IMR-90 (cell line): ENCODE results near the gene FFAR1. TPM values are rescaled to one million over a fixed set of nuclear protein-coding genes. Genes with fewer than 3 reads are reported as not detected.

ENCODE experiments used
- ATAC-seq: fragments of 200-7000 bp; cut with Tn5 transposase; 2 replicates; pipeline ENCODE4 v1.9.1; 2020; ENCODE audit warnings: low read depth, mild to moderate bottlenecking, moderate library complexity
- BruUV-seq: library from RNA; stranded (reverse); fragments of 400-500 nt; replicated peaks from 2 replicates; lab custom pipeline; 2021; lab: Mats Ljungman, UMichigan
- CTCF ChIA-PET: fragments of 300-600 bp; formaldehyde crosslinking; extraction: SDS; loops from one replicate; lab custom pipeline; 2021; ENCODE audit warnings: antibody characterized with exemption; lab: Yijun Ruan, JAX
- POLR2A ChIA-PET: fragments of 300-600 bp; sonication (Branson Sonifier 250); formaldehyde crosslinking; loops from one replicate; lab custom pipeline; 2022; ENCODE audit warnings: antibody characterized with exemption; ENCODE audit not compliant: unreplicated experiment; lab: Charles Lee
- DNase-seq: peaks from one replicate; pipeline ENCODE4 v3.0.0; 2013
- H2AFZ ChIP-seq: replicated peaks from 2 replicates; pipeline ENCODE3; 2013; ENCODE audit warnings: low read length, mild to moderate bottlenecking; ENCODE audit not compliant: poor library complexity
- H2AK5ac ChIP-seq: 2 replicates; pipeline ENCODE4 v1.6.1; 2013; ENCODE audit warnings: low read depth, low read length, inconsistent platforms
- H2AK9ac ChIP-seq: replicated peaks from 2 replicates; pipeline ENCODE3; 2013; ENCODE audit warnings: mild to moderate bottlenecking, low read depth, low read length, moderate library complexity; ENCODE audit not compliant: poor library complexity
- H2BK120ac ChIP-seq: 2 replicates; pipeline ENCODE4 v1.6.1; 2013; ENCODE audit warnings: low read depth, low read length, inconsistent platforms
- H2BK15ac ChIP-seq: 3 replicates; pipeline ENCODE4 v1.6.1; 2013; ENCODE audit warnings: low read depth, low read length, inconsistent platforms
- H2BK20ac ChIP-seq: 2 replicates; pipeline ENCODE4 v1.6.1; 2013; ENCODE audit warnings: low read depth, mild to moderate bottlenecking, inconsistent platforms, low read length, moderate library complexity
- H2BK5ac ChIP-seq: 2 replicates; pipeline ENCODE4 v1.6.1; 2013; ENCODE audit warnings: mild to moderate bottlenecking, low read depth, low read length, inconsistent platforms; ENCODE audit not compliant: poor library complexity, severe bottlenecking
- H3K14ac ChIP-seq: replicated peaks from 2 replicates; pipeline ENCODE4 v1.6.1; 2013; ENCODE audit warnings: low read depth, low read length, inconsistent platforms
- H3K18ac ChIP-seq: 2 replicates; pipeline ENCODE4 v1.6.1; 2013; ENCODE audit warnings: low read depth, low read length, control low read depth
- H3K23ac ChIP-seq: 2 replicates; pipeline ENCODE4 v1.6.1; 2013; ENCODE audit warnings: low read depth, low read length, inconsistent platforms
- H3K27ac ChIP-seq: 2 replicates; pipeline ENCODE4 v1.5.1; 2013; ENCODE audit warnings: mild to moderate bottlenecking, control low read depth, low read length; ENCODE audit not compliant: insufficient read depth
- H3K27me3 ChIP-seq: 2 replicates; pipeline ENCODE4 v1.6.1; 2013; ENCODE audit warnings: low read length; ENCODE audit not compliant: control insufficient read depth, insufficient read depth
- H3K36me3 ChIP-seq: 2 replicates; pipeline ENCODE4 v1.6.1; 2013; ENCODE audit warnings: low read length, mixed read lengths; ENCODE audit not compliant: control insufficient read depth, insufficient read depth
- H3K4ac ChIP-seq: 2 replicates; pipeline ENCODE4 v1.6.1; 2013; ENCODE audit warnings: low read depth, low read length, inconsistent platforms
- H3K4me1 ChIP-seq: 2 replicates; pipeline ENCODE4 v1.6.1; 2013; ENCODE audit warnings: low read length, mixed read lengths; ENCODE audit not compliant: control insufficient read depth, insufficient read depth
- H3K4me2 ChIP-seq: 2 replicates; pipeline ENCODE4 v1.6.1; 2013; ENCODE audit warnings: low read depth, mild to moderate bottlenecking, control low read depth, low read length, moderate library complexity
- H3K4me3 ChIP-seq: 2 replicates; pipeline ENCODE4 v1.5.1; 2013; ENCODE audit warnings: low read depth, mild to moderate bottlenecking, control low read depth, low read length, moderate library complexity; ENCODE audit not compliant: insufficient read depth
- H3K56ac ChIP-seq: 2 replicates; pipeline ENCODE4 v1.6.1; 2013; ENCODE audit warnings: low read length, inconsistent platforms; ENCODE audit not compliant: insufficient read depth; ENCODE audit errors: extremely low read depth
- H3K79me1 ChIP-seq, 2 experiments: 2 replicates each; pipeline ENCODE4 v1.6.1; 2013; ENCODE audit warnings: low read length in 2 of 2, inconsistent platforms in 1 of 2, low read depth in 1 of 2
- H3K9ac ChIP-seq: 2 replicates; pipeline ENCODE4 v1.6.1; 2013; ENCODE audit warnings: low read depth, low read length, control low read depth
- H3K9me1 ChIP-seq: 2 replicates; pipeline ENCODE4 v1.6.1; 2013; ENCODE audit warnings: low read length, inconsistent platforms; ENCODE audit not compliant: insufficient read depth
- H3K9me3 ChIP-seq: 2 replicates; pipeline ENCODE4 v1.6.1; 2013; ENCODE audit warnings: low read length; ENCODE audit not compliant: control insufficient read depth, insufficient read depth
- H4K20me1 ChIP-seq: 2 replicates; pipeline ENCODE4 v1.6.1; 2013; ENCODE audit warnings: low read length, inconsistent platforms; ENCODE audit not compliant: insufficient read depth
- H4K5ac ChIP-seq: 2 replicates; pipeline ENCODE4 v1.6.1; 2013; ENCODE audit warnings: mild to moderate bottlenecking, low read depth, low read length, control low read depth
- H4K8ac ChIP-seq, 2 experiments: 2 replicates each; pipeline ENCODE4 v1.6.1; 2013; ENCODE audit warnings: low read depth in 2 of 2, low read length in 2 of 2, control low read depth in 1 of 2, inconsistent platforms in 1 of 2
- H4K91ac ChIP-seq: 2 replicates; pipeline ENCODE4 v1.6.1; 2013; ENCODE audit warnings: low read depth, low read length, inconsistent platforms; ENCODE audit not compliant: insufficient read depth
- BHLHE40 ChIP-seq: fragments of 150-350 bp; IDR thresholded peaks from 2 replicates; pipeline ENCODE4 v1.6.1; 2016; ENCODE audit warnings: mild to moderate bottlenecking, low read depth, low read length
- CEBPB ChIP-seq: IDR thresholded peaks from 2 replicates; pipeline ENCODE4 v1.6.1; 2012; ENCODE audit warnings: low read depth, low read length, improper control_type of control experiment
- CHD1 ChIP-seq: IDR thresholded peaks from 2 replicates; pipeline ENCODE4 v1.6.1; 2012; ENCODE audit warnings: low read depth, low read length, improper control_type of control experiment
- FOS ChIP-seq: fragments of 150-350 bp; IDR thresholded peaks from 2 replicates; pipeline ENCODE4 v1.6.1; 2016; ENCODE audit warnings: low read depth, low read length
- MAFK ChIP-seq: IDR thresholded peaks from 2 replicates; pipeline ENCODE4 v1.6.1; 2012; ENCODE audit warnings: low read depth, low read length, improper control_type of control experiment
- MAZ ChIP-seq: IDR thresholded peaks from 2 replicates; pipeline ENCODE4 v1.6.1; 2012; ENCODE audit warnings: low read depth, mild to moderate bottlenecking, low read length, improper control_type of control experiment, moderate library complexity, borderline replicate concordance
- MXI1 ChIP-seq: IDR thresholded peaks from 2 replicates; pipeline ENCODE4 v1.6.1; 2012; ENCODE audit warnings: low read depth, mild to moderate bottlenecking, low read length, moderate library complexity, borderline replicate concordance
- NFE2L2 ChIP-seq: fragments of 150-350 bp; IDR thresholded peaks from 2 replicates; pipeline ENCODE4 v1.6.1; 2016; ENCODE audit warnings: low read depth, mild to moderate bottlenecking, low read length
- POLR2A ChIP-seq: IDR thresholded peaks from 2 replicates; pipeline ENCODE4 v1.6.1; 2012; ENCODE audit warnings: mild to moderate bottlenecking, low read depth, low read length
- RAD21 ChIP-seq: IDR thresholded peaks from 2 replicates; pipeline ENCODE4 v1.6.1; 2012; ENCODE audit warnings: low read length, improper control_type of control experiment
- RCOR1 ChIP-seq: IDR thresholded peaks from 2 replicates; pipeline ENCODE4 v1.6.1; 2012; ENCODE audit warnings: mild to moderate bottlenecking, low read length, improper control_type of control experiment; ENCODE audit not compliant: insufficient replicate concordance
- RFX5 ChIP-seq: IDR thresholded peaks from 2 replicates; pipeline ENCODE4 v1.8.0; 2012; ENCODE audit warnings: low read depth, mild to moderate bottlenecking, low read length, moderate library complexity
- SMC3 ChIP-seq: fragments of 150-350 bp; IDR thresholded peaks from 2 replicates; pipeline ENCODE4 v1.6.1; 2016; ENCODE audit warnings: low read depth, mild to moderate bottlenecking, antibody characterized with exemption, low read length, moderate library complexity
- WGBS, 2 experiments: methylation state at CpG; one replicate each; pipeline versions ENCODE4 v1.1.5 to v1.1.7; 2013; ENCODE audit warnings: missing lambda C conversion rate in 2 of 2; ENCODE audit not compliant: insufficient read length in 1 of 2; ENCODE audit errors: extremely low coverage in 2 of 2; 5-methylcytosine and 5-hydroxymethylcytosine counted together
- dilution Hi-C: fragments of 300-500 bp; cut with HindIII; formaldehyde crosslinking; loops from one replicate; pipeline ENCODE4 v1.14.3; 2018; ENCODE audit warnings: low sequenced_read_pairs; ENCODE audit not compliant: unreplicated experiment
- in situ Hi-C: fragments of 300-500 bp; cut with MboI; formaldehyde crosslinking; loops from 3 replicates; pipeline ENCODE4 v1.14.3; 2019; ENCODE audit warnings: low sequenced_read_pairs, inconsistent platforms, mixed read lengths
- intact Hi-C: fragments of 100-400 bp; cut with micrococcal nuclease; formaldehyde crosslinking; loops from 2 replicates; pipeline ENCODE4 v1.10.0; 2022
- polyA plus RNA-seq, 3 experiments: library from polyadenylated mRNA; depleted of rRNA; stranded (reverse); fragments of >200 nt; gene quantifications; 2 replicates each; pipeline ENCODE4 v1.2.3, GENCODE V29; 2012; ENCODE audit warnings: low replicate concordance in 1 of 3
- total RNA-seq: library from RNA; depleted of rRNA; stranded (reverse); fragments of >200 nt; gene quantifications from 2 replicates; pipeline ENCODE4 v1.2.3, GENCODE V29; 2012
- TF ChIP-seq, protein P1 (sequence below): conservative IDR thresholded peaks from 2 replicates; pipeline ENCODE4 v1.5.1; 2012; ENCODE audit warnings: mild to moderate bottlenecking, low read depth, low read length, improper control_type of control experiment
- TF ChIP-seq, protein P2 (sequence below): fragments of 150-350 bp; IDR thresholded peaks from 2 replicates; pipeline ENCODE4 v1.6.1; 2016; ENCODE audit warnings: low read depth, mild to moderate bottlenecking, low read length, moderate library complexity, borderline replicate concordance
- TF ChIP-seq, protein P3 (sequence below): fragments of 150-350 bp; IDR thresholded peaks from 2 replicates; pipeline ENCODE4 v1.6.1; 2017; ENCODE audit warnings: mild to moderate bottlenecking, antibody characterized with exemption, low read length, low read depth

Gene FFAR1
- total and polyA plus RNA-seq, 2 of the 4 experiments (the other 2 are of a cell fraction) = not detected

DNA sequence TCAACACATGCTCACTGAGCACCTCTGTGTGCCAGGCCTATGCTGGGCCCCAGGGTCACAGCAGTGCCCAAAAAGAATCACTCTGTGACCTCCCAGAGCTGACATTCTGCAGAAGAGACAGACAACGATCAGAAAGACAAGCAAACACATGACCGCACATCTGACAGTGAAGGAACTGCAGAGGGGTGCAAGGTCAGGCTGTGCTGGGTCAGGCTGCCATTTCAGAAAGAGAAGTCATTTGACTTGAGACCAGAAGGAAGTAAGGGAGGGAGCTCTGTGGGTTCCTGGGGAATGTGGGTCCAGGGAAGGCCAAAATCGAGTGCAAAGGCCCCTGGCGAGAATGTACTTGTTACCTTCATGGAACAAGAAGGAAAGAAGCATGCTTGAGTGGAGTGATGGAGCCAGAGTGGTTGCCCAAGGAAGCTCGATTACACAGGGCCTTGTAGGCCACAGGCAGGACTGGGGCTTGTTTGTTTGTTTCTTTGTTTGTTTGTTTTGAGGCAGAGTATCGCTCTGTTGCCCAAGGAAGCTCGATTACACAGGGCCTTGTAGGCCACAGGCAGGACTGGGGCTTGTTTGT is 30.1 kb upstream of the FFAR1 start:
- no peaks in the 10 kb centered on the region; the same call in 1 of the 2 replicates for H3K27me3 ChIP-seq
- H4K5ac ChIP-seq = no peak overlapping the region
- no TSS peak for BruUV-seq
- POLR2A ChIA-PET = no interaction called here
- H4K20me1 ChIP-seq = no peaks in the 10 kb centered on the region
- ATAC-seq (no peak), DNase-seq (no peak)
- 68% methylated on average over 3 of the region's 7 CpGs; no CpG with 5 or more reads in 1 of the 2 experiments for whole genome bisulfite sequencing, 2 experiments
- intact Hi-C loops (no loop called here), dilution Hi-C loops (no loop called here), in situ Hi-C loops (no loop called here)
- H3K9me1 ChIP-seq = 0 out of 2 replicates have a peak, but pooled peaks cover 5% of the 10 kb centered on the region
- no peak overlapping the region for H3K4me3 ChIP-seq
- H3K27ac ChIP-seq = no peak overlapping the region
- H2AK5ac ChIP-seq = no peak overlapping the region
- H3K56ac ChIP-seq = no peak overlapping the region
- no peak overlapping the region for H4K8ac ChIP-seq
- no peak overlapping the region for H2BK120ac ChIP-seq
- no peak overlapping the region for H2BK20ac ChIP-seq
- H3K9me3 ChIP-seq = peaks cover 4% of the 10 kb centered on the region
- H3K4me2 ChIP-seq = no peak overlapping the region
- no peak overlapping the region for H2BK15ac ChIP-seq
- no peak overlapping the region for H3K14ac ChIP-seq
- no peak overlapping the region for H2AFZ ChIP-seq
- peaks cover 5% of the 10 kb centered on the region for H3K4me1 ChIP-seq
- H2AK9ac ChIP-seq = no peak overlapping the region
- no peak overlapping the region for H2BK5ac ChIP-seq
- no peak overlapping the region for H3K4ac ChIP-seq
- H4K91ac ChIP-seq = no peak overlapping the region
- no peak for TF ChIP-seq CHD1
- no peak for TF ChIP-seq RFX5
- TF ChIP-seq SMC3 = no peak
- TF ChIP-seq BHLHE40 = no peak
- TF ChIP-seq, protein P1, sequence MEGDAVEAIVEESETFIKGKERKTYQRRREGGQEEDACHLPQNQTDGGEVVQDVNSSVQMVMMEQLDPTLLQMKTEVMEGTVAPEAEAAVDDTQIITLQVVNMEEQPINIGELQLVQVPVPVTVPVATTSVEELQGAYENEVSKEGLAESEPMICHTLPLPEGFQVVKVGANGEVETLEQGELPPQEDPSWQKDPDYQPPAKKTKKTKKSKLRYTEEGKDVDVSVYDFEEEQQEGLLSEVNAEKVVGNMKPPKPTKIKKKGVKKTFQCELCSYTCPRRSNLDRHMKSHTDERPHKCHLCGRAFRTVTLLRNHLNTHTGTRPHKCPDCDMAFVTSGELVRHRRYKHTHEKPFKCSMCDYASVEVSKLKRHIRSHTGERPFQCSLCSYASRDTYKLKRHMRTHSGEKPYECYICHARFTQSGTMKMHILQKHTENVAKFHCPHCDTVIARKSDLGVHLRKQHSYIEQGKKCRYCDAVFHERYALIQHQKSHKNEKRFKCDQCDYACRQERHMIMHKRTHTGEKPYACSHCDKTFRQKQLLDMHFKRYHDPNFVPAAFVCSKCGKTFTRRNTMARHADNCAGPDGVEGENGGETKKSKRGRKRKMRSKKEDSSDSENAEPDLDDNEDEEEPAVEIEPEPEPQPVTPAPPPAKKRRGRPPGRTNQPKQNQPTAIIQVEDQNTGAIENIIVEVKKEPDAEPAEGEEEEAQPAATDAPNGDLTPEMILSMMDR = no peak
- TF ChIP-seq MAFK = no peak
- TF ChIP-seq RAD21 = no peak
- no peak for TF ChIP-seq MXI1
- no peak for TF ChIP-seq MAZ
- no peak for TF ChIP-seq FOS
- TF ChIP-seq CEBPB = no peak
- TF ChIP-seq NFE2L2 = no peak
- TF ChIP-seq, protein P2, sequence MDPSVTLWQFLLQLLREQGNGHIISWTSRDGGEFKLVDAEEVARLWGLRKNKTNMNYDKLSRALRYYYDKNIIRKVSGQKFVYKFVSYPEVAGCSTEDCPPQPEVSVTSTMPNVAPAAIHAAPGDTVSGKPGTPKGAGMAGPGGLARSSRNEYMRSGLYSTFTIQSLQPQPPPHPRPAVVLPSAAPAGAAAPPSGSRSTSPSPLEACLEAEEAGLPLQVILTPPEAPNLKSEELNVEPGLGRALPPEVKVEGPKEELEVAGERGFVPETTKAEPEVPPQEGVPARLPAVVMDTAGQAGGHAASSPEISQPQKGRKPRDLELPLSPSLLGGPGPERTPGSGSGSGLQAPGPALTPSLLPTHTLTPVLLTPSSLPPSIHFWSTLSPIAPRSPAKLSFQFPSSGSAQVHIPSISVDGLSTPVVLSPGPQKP = no peak
- TF ChIP-seq RCOR1 = no peak
- no peak for TF ChIP-seq POLR2A
- TF ChIP-seq, protein P3, sequence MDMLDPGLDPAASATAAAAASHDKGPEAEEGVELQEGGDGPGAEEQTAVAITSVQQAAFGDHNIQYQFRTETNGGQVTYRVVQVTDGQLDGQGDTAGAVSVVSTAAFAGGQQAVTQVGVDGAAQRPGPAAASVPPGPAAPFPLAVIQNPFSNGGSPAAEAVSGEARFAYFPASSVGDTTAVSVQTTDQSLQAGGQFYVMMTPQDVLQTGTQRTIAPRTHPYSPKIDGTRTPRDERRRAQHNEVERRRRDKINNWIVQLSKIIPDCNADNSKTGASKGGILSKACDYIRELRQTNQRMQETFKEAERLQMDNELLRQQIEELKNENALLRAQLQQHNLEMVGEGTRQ = no peak
- no peaks in the 10 kb centered on the region for H3K79me1 ChIP-seq
- H3K36me3 ChIP-seq = no peaks in the 10 kb centered on the region
- no peak overlapping the region for H3K18ac ChIP-seq
- CTCF ChIA-PET = no interaction called here
- H3K23ac ChIP-seq = no peak overlapping the region
- H3K9ac ChIP-seq = no peak overlapping the region
